NB4 (cell line): Measurements from ENCODE around the gene GALNT14.

ENCODE experiments used
- POLR2A ChIP-seq: IDR thresholded peaks from 2 replicates; pipeline ENCODE4 v1.6.1; 2011; ENCODE audit warnings: mild to moderate bottlenecking; ENCODE audit not compliant: insufficient read length; ENCODE audit errors: extremely low read depth
- TF ChIP-seq, protein P1 (sequence below): IDR thresholded peaks from one replicate; pipeline ENCODE4 v1.5.1; 2012; ENCODE audit warnings: low read depth, low read length

DNA sequence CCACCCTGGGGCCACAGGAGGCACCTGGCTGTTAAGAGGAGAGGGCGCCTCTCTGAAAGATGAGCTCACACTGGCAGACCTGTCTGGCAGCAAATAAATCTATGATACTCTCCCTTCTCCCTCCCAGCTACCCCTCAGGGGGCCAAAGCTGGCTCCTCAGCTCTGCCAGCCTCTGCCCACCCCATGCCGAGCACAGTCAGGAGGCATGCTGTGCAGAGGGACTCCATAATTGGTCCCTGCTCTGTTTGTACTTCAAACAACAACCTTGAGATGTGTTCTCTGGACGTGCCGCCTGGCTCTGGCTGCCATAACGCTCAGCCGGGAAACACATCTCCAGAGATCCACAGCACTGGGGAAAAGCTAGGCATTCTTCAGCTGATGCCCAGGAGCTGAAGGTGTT is 126.7 kb downstream of the GALNT14 start:
- TF ChIP-seq, protein P1, sequence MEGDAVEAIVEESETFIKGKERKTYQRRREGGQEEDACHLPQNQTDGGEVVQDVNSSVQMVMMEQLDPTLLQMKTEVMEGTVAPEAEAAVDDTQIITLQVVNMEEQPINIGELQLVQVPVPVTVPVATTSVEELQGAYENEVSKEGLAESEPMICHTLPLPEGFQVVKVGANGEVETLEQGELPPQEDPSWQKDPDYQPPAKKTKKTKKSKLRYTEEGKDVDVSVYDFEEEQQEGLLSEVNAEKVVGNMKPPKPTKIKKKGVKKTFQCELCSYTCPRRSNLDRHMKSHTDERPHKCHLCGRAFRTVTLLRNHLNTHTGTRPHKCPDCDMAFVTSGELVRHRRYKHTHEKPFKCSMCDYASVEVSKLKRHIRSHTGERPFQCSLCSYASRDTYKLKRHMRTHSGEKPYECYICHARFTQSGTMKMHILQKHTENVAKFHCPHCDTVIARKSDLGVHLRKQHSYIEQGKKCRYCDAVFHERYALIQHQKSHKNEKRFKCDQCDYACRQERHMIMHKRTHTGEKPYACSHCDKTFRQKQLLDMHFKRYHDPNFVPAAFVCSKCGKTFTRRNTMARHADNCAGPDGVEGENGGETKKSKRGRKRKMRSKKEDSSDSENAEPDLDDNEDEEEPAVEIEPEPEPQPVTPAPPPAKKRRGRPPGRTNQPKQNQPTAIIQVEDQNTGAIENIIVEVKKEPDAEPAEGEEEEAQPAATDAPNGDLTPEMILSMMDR, result no peak
- TF ChIP-seq POLR2A, result no peak
